Uterus (tissue), 2 donors: ENCODE results near the gene CMTM7.

Source experiments
- CTCF ChIP-seq, 4 experiments: fragments of 200-600 bp in 2 of 4; fragments of 450-650 bp in 2 of 4; sonication (generic) in 2 of 4; IDR thresholded peaks; one replicate each; pipeline ENCODE4 v1.5.1; 2016 to 2019; ENCODE audit warnings: antibody characterized with exemption in 4 of 4, mild to moderate bottlenecking in 2 of 4, moderate library complexity in 1 of 4
- POLR2A ChIP-seq, 2 donors: fragments of 450-650 bp; IDR thresholded peaks; one replicate each; pipeline ENCODE4 v1.6.1; 2016; ENCODE audit warnings: antibody characterized with exemption in 2 of 2, mild to moderate bottlenecking in 1 of 2, moderate library complexity in 1 of 2

GRCh38 chr3:32481791-32482631, 90.4 kb downstream of the CMTM7 start:
- TF ChIP-seq CTCF (IDR thresholded peaks at IDR 0.05) (no peak), POLR2A (IDR thresholded peaks at IDR 0.05) (no peak)
